ENCODE results near the gene POLR3E. TPM values are rescaled to one million over a fixed set of nuclear protein-coding genes. Genes with fewer than 3 reads are reported as not detected.

Gene POLR3E
- total RNA-seq, 1 experiment from 2014 or later = 95.2 TPM

- Mint-ChIP-seq H3K36me3 (ENCODE audit: insufficient read depth, unreplicated experiment) (peaks cover 67% of the 10 kb centered on the region), H3K9me3 (ENCODE audit: low read depth, unreplicated experiment) (no peaks in the 10 kb centered on the region), H3K27ac (ENCODE audit: unreplicated experiment) (peak overlapping the region; percentile 72), H3K4me3 (ENCODE audit: low read depth, unreplicated experiment) (peak overlapping the region; percentile 54), H3K27me3 (ENCODE audit: unreplicated experiment) (no peaks in the 10 kb centered on the region), H3K4me1 (ENCODE audit: low read depth, unreplicated experiment) (peaks cover 57% of the 10 kb centered on the region)
- BruUV-seq (replicated peaks) = no TSS peak
- TF ChIP-seq, protein P1, sequence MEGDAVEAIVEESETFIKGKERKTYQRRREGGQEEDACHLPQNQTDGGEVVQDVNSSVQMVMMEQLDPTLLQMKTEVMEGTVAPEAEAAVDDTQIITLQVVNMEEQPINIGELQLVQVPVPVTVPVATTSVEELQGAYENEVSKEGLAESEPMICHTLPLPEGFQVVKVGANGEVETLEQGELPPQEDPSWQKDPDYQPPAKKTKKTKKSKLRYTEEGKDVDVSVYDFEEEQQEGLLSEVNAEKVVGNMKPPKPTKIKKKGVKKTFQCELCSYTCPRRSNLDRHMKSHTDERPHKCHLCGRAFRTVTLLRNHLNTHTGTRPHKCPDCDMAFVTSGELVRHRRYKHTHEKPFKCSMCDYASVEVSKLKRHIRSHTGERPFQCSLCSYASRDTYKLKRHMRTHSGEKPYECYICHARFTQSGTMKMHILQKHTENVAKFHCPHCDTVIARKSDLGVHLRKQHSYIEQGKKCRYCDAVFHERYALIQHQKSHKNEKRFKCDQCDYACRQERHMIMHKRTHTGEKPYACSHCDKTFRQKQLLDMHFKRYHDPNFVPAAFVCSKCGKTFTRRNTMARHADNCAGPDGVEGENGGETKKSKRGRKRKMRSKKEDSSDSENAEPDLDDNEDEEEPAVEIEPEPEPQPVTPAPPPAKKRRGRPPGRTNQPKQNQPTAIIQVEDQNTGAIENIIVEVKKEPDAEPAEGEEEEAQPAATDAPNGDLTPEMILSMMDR (IDR thresholded peaks at IDR 0.05; ENCODE audit: unreplicated experiment) = no peak
- intact Hi-C loops (cut with micrococcal nuclease; ENCODE audit: unreplicated experiment) = loop anchor here (2.0 kb wide), 2 partner anchors 15 to 33 kb away; no protein-coding TSS in a partner anchor
- CTCF ChIA-PET = interaction anchor here (1.1 kb wide), 1 partner anchor 28 kb away, joined by 8 read pairs; no protein-coding TSS in a partner anchor
- DNase-seq = no peak
Measured at GRCh38 chr16:22369221-22369811, 72.1 kb downstream of the POLR3E start.

- intact Hi-C loops (cut with micrococcal nuclease; ENCODE audit: unreplicated experiment) = no loop called here
- Mint-ChIP-seq H3K9me3 (ENCODE audit: low read depth, unreplicated experiment) (no peaks in the 10 kb centered on the region), H3K4me3 (ENCODE audit: low read depth, unreplicated experiment) (peak overlapping the region; percentile 93), H3K27ac (ENCODE audit: unreplicated experiment) (peak overlapping the region; percentile 73), H3K4me1 (ENCODE audit: low read depth, unreplicated experiment) (peaks cover 55% of the 10 kb centered on the region), H3K36me3 (ENCODE audit: insufficient read depth, unreplicated experiment) (peaks cover 67% of the 10 kb centered on the region), H3K27me3 (ENCODE audit: unreplicated experiment) (no peaks in the 10 kb centered on the region)
- CTCF ChIA-PET = interaction anchor here (0.7 to 1.1 kb wide), 2 partner anchors 27 to 33 kb away, joined by 4 to 8 read pairs; no protein-coding TSS in a partner anchor
- no TSS peak for BruUV-seq (replicated peaks)
- TF ChIP-seq, protein P1 (IDR thresholded peaks at IDR 0.05; ENCODE audit: unreplicated experiment) = no peak
- no peak for DNase-seq
Measured at GRCh38 chr16:22370038-22370820, 73.0 kb downstream of the POLR3E start.

- BruUV-seq (replicated peaks) = TSS peak; percentile 35
- H3K27ac Mint-ChIP-seq (ENCODE audit: unreplicated experiment) = peak overlapping the region; percentile 73
- no peak for DNase-seq
- H3K4me1 Mint-ChIP-seq (ENCODE audit: low read depth, unreplicated experiment) = peaks cover 39% of the 10 kb centered on the region
- peaks cover 60% of the 10 kb centered on the region for H3K36me3 Mint-ChIP-seq (ENCODE audit: insufficient read depth, unreplicated experiment)
- intact Hi-C loops (cut with micrococcal nuclease; ENCODE audit: unreplicated experiment) = no loop called here
- no peaks in the 10 kb centered on the region for H3K27me3 Mint-ChIP-seq (ENCODE audit: unreplicated experiment)
- CTCF ChIA-PET = interaction anchor here (1.0 to 1.5 kb wide), 4 partner anchors 8 to 19 kb away, joined by 3 to 8 read pairs (median 5); no protein-coding TSS in a partner anchor
- H3K4me3 Mint-ChIP-seq (ENCODE audit: low read depth, unreplicated experiment) = peak overlapping the region; percentile 93
- TF ChIP-seq, protein P1 (IDR thresholded peaks at IDR 0.05; ENCODE audit: unreplicated experiment) = no peak
- H3K9me3 Mint-ChIP-seq (ENCODE audit: low read depth, unreplicated experiment) = no peaks in the 10 kb centered on the region
Measured at GRCh38 chr16:22372882-22373661, 75.9 kb downstream of the POLR3E start.

DNA sequence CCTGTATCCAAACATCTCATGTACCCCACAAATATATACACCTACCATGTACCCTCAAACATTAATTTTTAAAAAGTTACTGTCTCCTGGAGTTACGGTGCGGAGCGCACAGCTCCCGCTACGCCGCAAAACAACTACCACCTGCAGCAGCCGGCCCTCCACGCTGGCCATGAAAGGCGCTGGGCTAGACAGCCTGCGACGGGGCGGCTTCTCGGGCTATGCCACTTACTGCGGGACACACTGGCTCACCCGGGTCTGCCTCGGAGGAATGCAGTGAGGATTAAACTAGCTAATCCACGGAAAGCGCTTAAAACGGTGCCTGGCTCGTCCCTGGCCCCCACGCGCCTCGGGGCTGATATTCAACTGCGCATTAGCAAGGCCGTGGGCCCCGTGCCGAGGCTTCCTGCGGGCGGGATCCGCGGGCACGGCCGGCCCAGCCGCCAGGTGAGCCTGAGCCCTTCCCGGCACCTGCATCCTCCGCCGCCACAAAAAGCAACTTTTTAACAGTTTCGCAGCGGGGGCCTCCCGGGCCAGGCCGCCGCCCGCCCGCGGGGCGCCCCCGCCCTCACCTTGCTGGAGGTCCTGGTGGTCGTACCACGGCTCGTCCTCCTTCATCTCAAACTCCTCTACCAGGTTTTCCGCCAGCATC, 76.6 kb downstream of the POLR3E start:
- BruUV-seq (replicated peaks) = no TSS peak
- no peaks in the 10 kb centered on the region for H3K9me3 Mint-ChIP-seq (ENCODE audit: low read depth, unreplicated experiment)
- CTCF ChIA-PET = interaction anchor here (1.0 to 1.5 kb wide), 2 partner anchors 13 to 20 kb away, joined by 3 to 5 read pairs; no protein-coding TSS in a partner anchor
- H3K4me3 Mint-ChIP-seq (ENCODE audit: low read depth, unreplicated experiment) = peak overlapping the region; percentile 93
- TF ChIP-seq, protein P1 (IDR thresholded peaks at IDR 0.05; ENCODE audit: unreplicated experiment) = no peak
- peak overlapping the region; percentile 95 for H3K27ac Mint-ChIP-seq (ENCODE audit: unreplicated experiment)
- H3K27me3 Mint-ChIP-seq (ENCODE audit: unreplicated experiment) = no peaks in the 10 kb centered on the region
- peak; percentile 47 for DNase-seq
- peaks cover 59% of the 10 kb centered on the region for H3K36me3 Mint-ChIP-seq (ENCODE audit: insufficient read depth, unreplicated experiment)
- intact Hi-C loops (cut with micrococcal nuclease; ENCODE audit: unreplicated experiment) = loop anchor here (1.0 kb wide), 1 partner anchor 24 kb away; no protein-coding TSS in a partner anchor
- peaks cover 34% of the 10 kb centered on the region for H3K4me1 Mint-ChIP-seq (ENCODE audit: low read depth, unreplicated experiment)

All from Calu3 (cell line).